Skeletal muscle satellite cell (primary cell): ENCODE data around the gene SPRN.
"Not testable (repeated sequence)": the region's sequence is repeated elsewhere in the genome, so short reads cannot be mapped to it uniquely, and the experiment has no call there.

Experiments
- H3K27me3 ChIP-seq: 2 replicates; pipeline ENCODE4 v1.7.0; 2013; ENCODE audit warnings: low read length; ENCODE audit not compliant: control insufficient read depth, insufficient read depth
- H3K36me3 ChIP-seq: 2 replicates; pipeline ENCODE4 v1.7.0; 2013; ENCODE audit warnings: mild to moderate bottlenecking, control low read depth, low read length; ENCODE audit not compliant: insufficient read depth
- H3K4me1 ChIP-seq: 2 replicates; pipeline ENCODE4 v1.7.0; 2013; ENCODE audit warnings: low read length; ENCODE audit not compliant: control insufficient read depth, insufficient read depth
- H3K4me2 ChIP-seq: 2 replicates; pipeline ENCODE4 v1.7.0; 2013; ENCODE audit warnings: mild to moderate bottlenecking, low read length
- H3K4me3 ChIP-seq: 2 replicates; pipeline ENCODE4 v1.7.0; 2013; ENCODE audit warnings: low read length
- H3K9ac ChIP-seq: 2 replicates; pipeline ENCODE4 v1.7.0; 2013; ENCODE audit warnings: mild to moderate bottlenecking, low read depth, low read length, moderate library complexity
- H3K9me3 ChIP-seq: replicated peaks from 2 replicates; pipeline ENCODE4 v1.7.0; 2013; ENCODE audit warnings: mild to moderate bottlenecking, control low read depth, low read length

SPRN gene

DNA sequence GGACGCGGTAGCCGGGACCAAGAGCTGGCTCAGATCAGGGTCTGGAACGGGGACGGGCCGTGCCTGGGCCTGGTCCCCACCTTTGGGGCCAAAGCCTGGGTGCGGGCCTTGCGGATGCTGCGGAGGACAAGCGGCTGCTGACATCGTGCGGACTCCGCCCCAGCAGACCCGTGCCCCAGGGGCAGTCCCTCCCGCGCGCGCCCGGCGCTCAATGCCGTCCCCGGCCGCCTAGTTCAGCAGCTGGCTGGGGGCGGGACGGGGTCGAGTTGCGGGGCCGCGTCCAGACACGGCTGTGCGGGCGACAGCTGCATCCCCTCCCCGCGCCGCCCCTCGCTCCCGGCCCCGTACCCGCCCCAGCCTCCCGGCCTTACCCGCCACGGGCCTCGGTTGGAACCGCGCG, 323 bp downstream of the SPRN start:
- not testable (repeated sequence) for H3K4me1 ChIP-seq, H3K4me2 ChIP-seq, H3K9ac ChIP-seq, H3K9me3 ChIP-seq, H3K4me3 ChIP-seq
- Histone ChIP-seq H3K36me3 (peaks cover 17% of the 10 kb centered on the region), H3K27me3 (peaks cover 13% of the 10 kb centered on the region)

DNA sequence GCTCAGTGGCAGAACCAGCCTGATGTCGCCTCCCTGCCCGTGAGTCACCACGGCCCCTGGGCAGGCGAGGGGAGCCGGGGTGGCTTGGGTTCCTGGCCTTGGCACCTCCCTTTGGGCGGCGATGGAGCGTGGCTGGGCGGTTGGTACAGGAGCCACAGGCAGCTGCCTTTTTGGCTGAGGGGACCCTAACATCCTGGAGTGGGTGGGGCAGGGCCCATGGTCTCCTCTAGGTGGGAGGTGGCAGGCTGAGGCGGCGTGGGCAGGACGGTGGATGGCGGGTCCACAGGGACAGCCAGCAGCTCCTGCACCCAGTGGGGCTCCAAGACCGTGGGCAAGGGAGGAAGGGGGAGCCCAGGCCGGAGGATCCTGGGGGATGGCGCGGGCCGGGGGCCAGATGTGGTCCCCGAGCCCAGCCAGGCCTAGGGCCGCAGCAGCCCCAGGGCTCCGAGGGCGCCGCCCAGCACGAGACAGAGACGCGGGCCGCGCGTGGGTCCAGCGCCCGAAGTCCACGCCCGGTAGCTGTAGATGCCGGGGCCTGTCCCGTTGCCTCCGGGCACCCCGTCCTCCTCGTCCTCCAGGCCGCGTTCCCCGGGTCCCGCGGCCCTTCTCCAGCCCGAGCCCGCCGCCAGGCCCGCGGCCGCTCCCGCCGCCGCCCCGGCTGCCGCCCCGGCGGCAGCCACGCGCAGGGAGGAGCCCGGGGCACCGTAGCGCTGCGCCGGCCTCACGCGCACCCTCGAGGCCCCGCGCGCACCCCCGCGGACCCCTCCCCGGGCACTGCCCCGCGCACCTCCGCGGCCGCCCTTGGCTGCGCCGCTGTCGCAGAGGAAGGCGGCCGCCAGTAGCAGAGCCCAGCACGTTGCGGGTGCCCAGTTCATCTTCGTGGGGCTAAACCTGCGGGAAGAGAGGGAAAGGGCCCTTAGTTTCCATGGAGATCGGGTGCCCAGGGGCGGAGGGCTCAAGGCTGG, 1.3 kb downstream of the SPRN start:
- H3K36me3 ChIP-seq = peaks cover 26% of the 10 kb centered on the region
- peak overlapping the region; percentile 62 for H3K4me2 ChIP-seq
- H3K4me3 ChIP-seq = peak overlapping the region; percentile 45
- peaks cover 8% of the 10 kb centered on the region for H3K4me1 ChIP-seq
- no peaks in the 10 kb centered on the region for H3K9me3 ChIP-seq
- H3K9ac ChIP-seq = no peak overlapping the region
- H3K27me3 ChIP-seq = peaks cover 13% of the 10 kb centered on the region

DNA sequence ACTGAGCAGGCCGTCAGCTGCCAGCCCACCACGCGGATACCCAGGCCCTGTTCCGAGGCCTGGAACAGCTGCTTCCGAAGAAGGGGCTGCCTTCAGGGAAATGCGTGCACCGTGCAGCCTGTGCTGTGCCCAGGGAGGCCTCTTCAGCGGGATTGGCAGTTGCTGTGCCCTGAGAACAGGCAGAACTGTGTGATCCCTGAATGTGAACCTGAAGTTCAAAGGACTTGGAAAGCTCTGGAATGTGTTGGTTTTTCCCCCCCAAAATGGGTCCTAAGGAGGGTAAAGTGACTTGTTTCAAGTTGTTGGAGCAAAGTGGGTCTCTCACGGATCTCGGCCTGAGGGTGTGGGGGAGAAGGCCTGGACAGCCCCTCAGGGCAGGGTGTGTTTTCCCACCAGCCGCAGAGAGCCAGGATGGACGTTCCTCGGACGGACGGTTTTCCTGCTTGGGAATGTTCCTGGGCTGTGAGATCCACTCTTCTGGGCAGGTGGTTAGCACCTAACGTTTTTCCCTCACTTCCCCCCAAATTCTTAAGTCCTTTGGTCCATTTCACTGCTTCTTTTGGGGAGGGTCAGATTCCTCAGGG, 2.1 kb downstream of the SPRN start:
- H3K4me3 ChIP-seq = no peak overlapping the region
- H3K4me1 ChIP-seq = peaks cover 8% of the 10 kb centered on the region
- no peaks in the 10 kb centered on the region for H3K9me3 ChIP-seq
- H3K9ac ChIP-seq = no peak overlapping the region
- peaks cover 13% of the 10 kb centered on the region for H3K27me3 ChIP-seq
- H3K4me2 ChIP-seq = no peak overlapping the region
- H3K36me3 ChIP-seq = peaks cover 26% of the 10 kb centered on the region

DNA sequence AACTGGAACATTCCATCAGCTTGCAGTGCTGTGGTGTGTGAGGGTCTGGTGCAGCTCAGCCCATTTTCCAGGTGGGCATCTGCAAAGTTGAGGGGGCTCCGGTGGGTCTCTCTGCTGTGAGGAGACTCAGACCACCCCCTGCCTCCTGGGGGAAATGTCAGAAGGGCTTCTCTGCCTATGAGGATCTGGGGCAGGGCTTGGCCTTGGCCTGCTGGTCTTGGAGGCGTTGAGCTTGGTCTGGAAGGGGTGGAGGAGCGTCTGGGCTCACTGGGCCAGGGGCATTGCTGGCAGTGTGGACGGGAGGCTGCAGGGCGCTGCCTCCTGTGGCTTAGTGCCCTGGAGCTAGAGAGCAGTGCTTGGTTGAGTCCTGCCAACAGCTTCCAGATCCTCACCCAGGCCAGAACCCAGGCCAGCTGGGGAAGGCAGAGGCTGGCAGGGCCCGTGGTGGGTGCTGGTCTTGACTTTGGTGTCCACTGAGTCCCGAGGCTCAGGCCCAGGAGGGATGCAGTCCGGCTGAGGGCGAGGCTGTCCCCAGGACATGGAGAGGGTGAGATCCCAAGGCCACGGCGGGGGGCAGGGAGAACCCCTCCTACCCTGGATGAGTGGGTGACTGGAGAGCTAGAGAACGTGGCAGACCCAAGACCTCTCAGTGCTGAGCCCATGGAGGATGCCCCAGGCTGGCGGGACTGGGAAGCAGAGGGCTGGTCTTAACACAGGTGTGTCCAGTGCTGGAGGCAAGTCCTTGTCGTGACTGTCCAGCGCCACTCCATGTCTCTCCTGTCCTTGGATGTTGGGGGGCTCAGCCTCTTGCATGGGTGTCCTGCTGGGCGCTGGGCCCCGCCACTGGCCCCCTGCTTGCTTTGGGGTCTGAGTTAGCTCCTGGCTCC, 2.8 kb downstream of the SPRN start:
- H3K36me3 ChIP-seq = peaks cover 26% of the 10 kb centered on the region
- no peak overlapping the region for H3K4me2 ChIP-seq
- no peak overlapping the region for H3K4me3 ChIP-seq
- H3K4me1 ChIP-seq = peaks cover 8% of the 10 kb centered on the region
- peaks cover 13% of the 10 kb centered on the region for H3K27me3 ChIP-seq
- no peaks in the 10 kb centered on the region for H3K9me3 ChIP-seq
- no peak overlapping the region for H3K9ac ChIP-seq

DNA sequence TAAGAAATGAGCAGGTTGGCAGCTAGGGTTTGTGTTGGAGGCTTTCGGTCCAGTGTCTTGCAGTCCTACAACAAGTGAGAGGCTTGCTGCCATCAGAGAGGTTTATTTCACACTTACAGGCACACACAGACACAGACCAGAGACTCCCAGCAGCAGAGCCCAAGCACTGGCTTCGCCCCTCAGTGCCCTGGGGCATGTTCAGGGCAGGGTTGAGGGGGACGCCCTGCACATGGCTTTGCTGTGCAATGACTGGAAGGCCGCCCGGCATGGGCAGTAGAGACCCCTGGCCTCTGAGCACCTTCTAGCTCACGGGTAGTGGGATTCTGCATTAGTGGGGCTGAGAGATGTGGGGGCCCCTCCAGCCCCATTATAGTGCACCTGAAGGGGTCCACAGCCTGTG, 3.8 kb downstream of the SPRN start:
- Histone ChIP-seq H3K9me3 (no peaks in the 10 kb centered on the region), H3K9ac (no peak overlapping the region), H3K36me3 (peaks cover 31% of the 10 kb centered on the region)

DNA sequence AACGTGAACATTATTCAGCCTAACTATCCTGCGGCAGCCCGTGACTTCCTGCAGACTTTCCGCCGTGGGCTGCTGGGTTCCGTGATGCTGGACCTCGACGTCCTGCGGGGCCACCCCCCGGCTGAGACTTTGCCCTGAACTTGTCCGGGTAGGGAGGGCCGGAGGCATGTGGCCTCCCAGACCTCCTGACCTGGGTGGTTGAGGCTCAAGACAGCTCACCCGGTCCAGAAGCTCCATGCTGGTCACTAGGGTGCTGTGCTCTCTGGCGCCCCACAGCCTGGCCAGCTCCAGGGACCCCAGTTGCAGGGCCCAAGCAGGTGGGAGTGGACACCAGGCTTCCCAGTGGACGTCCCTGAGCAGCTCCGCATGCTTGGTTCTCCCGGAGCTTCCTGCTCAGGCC, 4.4 kb downstream of the SPRN start:
- Histone ChIP-seq H3K4me1 (peaks cover 8% of the 10 kb centered on the region), H3K36me3 (peaks cover 35% of the 10 kb centered on the region), H3K9ac (no peak overlapping the region)

More for the DNA sequence above, 3.8 kb downstream of the SPRN start:
- peaks cover 13% of the 10 kb centered on the region for H3K27me3 ChIP-seq
- peaks cover 8% of the 10 kb centered on the region for H3K4me1 ChIP-seq
- H3K4me2 ChIP-seq = no peak overlapping the region
- H3K4me3 ChIP-seq = no peak overlapping the region

DNA sequence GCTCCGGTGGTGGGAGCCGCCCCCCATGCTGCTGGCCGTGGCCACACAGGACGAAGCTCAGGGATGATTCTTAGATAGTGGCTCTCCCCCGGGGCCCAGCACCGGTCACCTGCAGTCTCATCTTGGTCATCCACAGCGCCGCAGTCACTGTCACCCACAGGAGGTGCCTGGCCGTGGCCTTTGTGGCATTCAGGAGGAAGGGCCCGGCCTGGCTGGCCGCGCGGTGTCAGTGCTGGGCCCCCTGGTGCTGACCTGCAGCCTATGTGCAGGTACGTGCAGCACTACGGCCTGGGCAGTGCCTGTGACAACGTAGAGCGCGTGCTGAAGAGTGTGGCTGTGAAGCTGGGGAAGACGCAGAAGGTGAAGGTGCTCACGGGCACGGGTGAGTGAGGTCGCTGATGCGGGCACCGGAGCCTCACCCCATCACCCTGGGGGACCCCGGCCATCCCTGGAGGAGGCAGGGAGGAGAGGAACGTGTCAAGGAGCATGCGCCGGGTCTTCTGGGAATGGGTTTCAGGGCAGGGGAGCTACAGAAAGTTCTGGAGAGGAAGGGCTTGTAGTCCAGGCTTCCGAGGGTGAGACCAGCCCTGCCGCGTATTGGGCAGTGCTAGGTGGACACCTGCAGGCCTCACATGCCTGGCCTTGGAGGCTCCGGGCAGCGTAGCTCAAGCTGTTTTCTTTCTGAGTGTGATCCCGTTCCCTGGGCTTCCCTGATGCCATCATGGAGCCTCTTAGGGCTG, 5.0 kb downstream of the SPRN start:
- H3K36me3 ChIP-seq = peaks cover 35% of the 10 kb centered on the region
- H3K4me1 ChIP-seq = peaks cover 8% of the 10 kb centered on the region
- H3K4me2 ChIP-seq = no peak overlapping the region
- no peak overlapping the region for H3K4me3 ChIP-seq
- peaks cover 13% of the 10 kb centered on the region for H3K27me3 ChIP-seq
- H3K9me3 ChIP-seq = no peaks in the 10 kb centered on the region
- no peak overlapping the region for H3K9ac ChIP-seq

More for the DNA sequence above, 4.4 kb downstream of the SPRN start:
- Histone ChIP-seq H3K4me2 (no peak overlapping the region), H3K9me3 (no peaks in the 10 kb centered on the region), H3K27me3 (peaks cover 13% of the 10 kb centered on the region), H3K4me3 (no peak overlapping the region)

DNA sequence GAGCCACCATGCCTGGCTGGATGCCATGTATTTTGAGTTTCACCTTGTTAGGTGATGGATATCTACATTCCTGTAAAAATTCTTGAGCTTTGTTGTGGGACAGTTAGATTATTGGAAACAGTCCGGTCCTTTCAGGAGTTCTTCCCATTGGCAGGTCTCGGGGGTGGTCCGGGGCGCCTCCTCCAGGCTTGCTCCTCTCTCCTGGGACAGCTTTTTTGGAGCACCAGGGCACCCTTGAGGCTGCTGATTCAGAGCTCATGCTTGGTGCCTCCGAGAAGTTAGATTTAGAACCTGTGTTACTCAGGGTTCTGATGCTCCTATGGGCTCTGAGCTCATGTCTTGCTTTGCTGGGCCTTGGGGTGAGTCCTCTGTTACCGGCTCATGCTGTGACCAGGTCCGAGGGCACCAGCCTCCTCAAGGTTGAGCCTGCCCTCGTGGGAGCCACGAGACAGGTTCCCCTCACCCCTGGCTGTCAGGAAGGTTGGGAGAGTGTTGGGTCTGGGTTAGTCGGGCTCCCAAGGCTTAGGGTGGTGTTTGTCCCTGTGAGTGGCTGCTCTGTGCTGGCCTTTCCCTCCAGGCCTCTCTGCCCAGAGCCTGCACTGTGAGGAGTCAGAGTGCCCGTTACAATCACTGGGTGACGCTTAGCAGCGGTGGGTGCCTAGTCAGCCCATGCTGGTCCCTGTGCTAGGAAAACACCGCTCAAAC, 6.0 kb downstream of the SPRN start:
- Histone ChIP-seq H3K9ac (no peak overlapping the region), H3K4me2 (no peak overlapping the region), H3K4me1 (peaks cover 8% of the 10 kb centered on the region), H3K36me3 (peaks cover 37% of the 10 kb centered on the region), H3K4me3 (no peak overlapping the region), H3K9me3 (no peaks in the 10 kb centered on the region), H3K27me3 (peaks cover 13% of the 10 kb centered on the region)

DNA sequence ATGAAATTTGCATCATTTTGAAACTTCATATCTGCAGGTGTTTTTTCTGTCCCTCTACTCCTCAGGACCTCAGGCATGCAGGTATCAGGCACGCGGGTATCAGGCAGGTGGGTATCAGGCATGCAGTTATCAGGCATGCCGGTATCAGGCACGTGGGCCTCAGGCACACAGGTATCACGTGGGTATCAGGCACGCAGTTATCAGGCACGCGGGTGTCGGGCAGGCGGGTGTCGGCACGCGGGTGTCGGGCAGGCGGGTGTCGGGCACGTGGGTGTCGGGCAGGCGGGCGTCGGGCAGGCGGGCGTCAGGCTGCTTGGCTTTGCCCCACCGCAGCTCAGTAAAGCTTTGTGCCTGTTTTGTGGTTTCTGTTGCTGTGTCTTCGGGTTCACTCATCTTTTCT, 8.7 kb downstream of the SPRN start:
- Histone ChIP-seq H3K4me3 (no peak overlapping the region), H3K9ac (no peak overlapping the region), H3K27me3 (no peaks in the 10 kb centered on the region), H3K4me2 (no peak overlapping the region), H3K4me1 (no peaks in the 10 kb centered on the region), H3K9me3 (peaks cover 7% of the 10 kb centered on the region), H3K36me3 (peaks cover 58% of the 10 kb centered on the region)

DNA sequence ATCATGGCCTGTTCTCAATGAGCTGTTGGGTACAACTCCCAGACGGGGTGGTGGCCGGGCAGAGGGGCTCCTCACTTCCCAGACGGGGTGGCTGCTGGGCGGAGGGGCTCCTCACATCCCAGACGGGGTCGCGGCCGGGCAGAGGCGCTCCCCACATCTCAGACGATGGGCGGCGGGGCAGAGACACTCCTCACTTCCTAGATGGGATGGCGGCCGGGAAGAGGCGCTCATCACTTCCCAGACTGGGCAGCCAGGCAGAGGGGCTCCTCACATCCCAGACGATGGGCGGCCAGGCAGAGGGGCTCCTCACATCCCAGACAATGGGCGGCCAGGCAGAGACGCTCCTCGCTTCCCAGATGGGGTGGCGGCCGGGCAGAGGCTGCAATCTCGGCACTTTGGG, 10.0 kb downstream of the SPRN start:
- H3K4me2 ChIP-seq, H3K9me3 ChIP-seq, H3K27me3 ChIP-seq, H3K4me3 ChIP-seq, H3K9ac ChIP-seq, H3K4me1 ChIP-seq: not testable (repeated sequence)
- peaks cover 55% of the 10 kb centered on the region for H3K36me3 ChIP-seq
